Esophagus squamous epithelium (tissue), 4 donors: ENCODE measurements around the gene ATF4.
A peak's percentile ranks its signal among the peaks of the same experiment; 100 is the strongest.

Source experiments
- POLR2A ChIP-seq, 4 donors: fragments of 450-650 bp; IDR thresholded peaks; one replicate each; pipeline ENCODE4 v1.6.1; 2017; ENCODE audit warnings: antibody characterized with exemption in 4 of 4, mild to moderate bottlenecking in 4 of 4, moderate library complexity in 3 of 4
- TF ChIP-seq, protein P1 (sequence below), 6 experiments: fragments of 450-650 bp in 4 of 6; fragments of 200-600 bp in 2 of 6; sonication (generic) in 2 of 6; IDR thresholded peaks; one replicate each; pipeline ENCODE4 v1.5.1; 2016 to 2019; ENCODE audit warnings: antibody characterized with exemption in 6 of 6, mild to moderate bottlenecking in 4 of 6, moderate library complexity in 4 of 6

- TF ChIP-seq, protein P1, sequence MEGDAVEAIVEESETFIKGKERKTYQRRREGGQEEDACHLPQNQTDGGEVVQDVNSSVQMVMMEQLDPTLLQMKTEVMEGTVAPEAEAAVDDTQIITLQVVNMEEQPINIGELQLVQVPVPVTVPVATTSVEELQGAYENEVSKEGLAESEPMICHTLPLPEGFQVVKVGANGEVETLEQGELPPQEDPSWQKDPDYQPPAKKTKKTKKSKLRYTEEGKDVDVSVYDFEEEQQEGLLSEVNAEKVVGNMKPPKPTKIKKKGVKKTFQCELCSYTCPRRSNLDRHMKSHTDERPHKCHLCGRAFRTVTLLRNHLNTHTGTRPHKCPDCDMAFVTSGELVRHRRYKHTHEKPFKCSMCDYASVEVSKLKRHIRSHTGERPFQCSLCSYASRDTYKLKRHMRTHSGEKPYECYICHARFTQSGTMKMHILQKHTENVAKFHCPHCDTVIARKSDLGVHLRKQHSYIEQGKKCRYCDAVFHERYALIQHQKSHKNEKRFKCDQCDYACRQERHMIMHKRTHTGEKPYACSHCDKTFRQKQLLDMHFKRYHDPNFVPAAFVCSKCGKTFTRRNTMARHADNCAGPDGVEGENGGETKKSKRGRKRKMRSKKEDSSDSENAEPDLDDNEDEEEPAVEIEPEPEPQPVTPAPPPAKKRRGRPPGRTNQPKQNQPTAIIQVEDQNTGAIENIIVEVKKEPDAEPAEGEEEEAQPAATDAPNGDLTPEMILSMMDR (IDR thresholded peaks at IDR 0.05) = peak; percentile 50 to 76 (median 70)
- no peak for TF ChIP-seq POLR2A (IDR thresholded peaks at IDR 0.05)
Measured at GRCh38 chr22:39496131-39496838, 24.1 kb upstream of the ATF4 start.
